Measurements from ENCODE around the gene CD58. TPM values are rescaled to one million over a fixed set of nuclear protein-coding genes. Genes with fewer than 3 reads are reported as not detected.

CD58 gene
- total and polyA plus RNA-seq, 2 of the 4 experiments (the other 2 are of a cell fraction): 5.4 to 5.7 TPM

DNA sequence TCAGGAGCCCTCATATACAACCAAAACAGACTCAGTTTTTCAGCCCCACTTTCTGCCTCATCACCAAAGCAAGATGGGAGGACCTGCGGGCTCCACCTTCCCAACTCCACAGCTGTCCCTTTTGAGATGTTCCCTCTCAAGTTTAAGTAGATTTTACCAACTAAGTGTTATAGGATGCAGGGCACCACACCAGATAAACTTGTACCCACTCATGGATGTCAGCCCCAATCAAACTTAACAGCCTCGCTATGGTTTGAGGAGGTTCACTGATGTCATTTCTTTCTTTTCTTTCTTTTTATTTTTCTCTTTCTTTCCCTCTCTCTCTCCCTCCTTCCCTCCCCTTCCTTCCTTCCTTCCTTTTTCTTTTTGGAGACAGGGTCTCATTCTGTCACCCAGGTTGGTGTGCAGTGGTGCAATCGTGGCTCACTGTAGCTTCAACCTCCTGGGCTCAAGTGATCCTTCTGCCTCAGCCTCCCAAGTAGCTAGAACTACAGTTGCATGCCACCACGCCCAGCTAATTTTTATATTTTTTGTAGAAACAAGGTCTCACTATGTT is 13.4 kb downstream of the CD58 start:
- no peak overlapping the region for H2AK5ac ChIP-seq (ENCODE audit: low read depth, low read length)
- no peak overlapping the region for H3K4me2 ChIP-seq (ENCODE audit: low read depth, low read length)
- 83% methylated on average over 2 of the region's 4 CpGs; no CpG with 5 or more reads in 1 of the 2 experiments for WGBS, 2 experiments (ENCODE audit: extremely low coverage in 2 of 2, insufficient read length in 1 of 2)
- DNase-seq (no peak), ATAC-seq (ENCODE audit: low read depth) (no peak)
- H4K20me1 ChIP-seq (ENCODE audit: insufficient read depth, low read length): no peaks in the 10 kb centered on the region
- no peak overlapping the region for H2BK5ac ChIP-seq (ENCODE audit: low read depth, low read length, poor library complexity, severe bottlenecking)
- no peak overlapping the region for H3K23ac ChIP-seq (ENCODE audit: low read depth, low read length)
- no peaks in the 10 kb centered on the region for H3K4me1 ChIP-seq (ENCODE audit: control insufficient read depth, insufficient read depth, low read length)
- no peaks in the 10 kb centered on the region for H3K27me3 ChIP-seq (ENCODE audit: control insufficient read depth, insufficient read depth, low read length)
- H3K36me3 ChIP-seq (ENCODE audit: control insufficient read depth, insufficient read depth, low read length): no peaks in the 10 kb centered on the region
- H2AK9ac ChIP-seq (replicated peaks; ENCODE audit: low read depth, low read length, poor library complexity): no peak overlapping the region
- H3K4me3 ChIP-seq (ENCODE audit: insufficient read depth, low read depth, low read length): no peak overlapping the region
- no peak overlapping the region for H4K91ac ChIP-seq (ENCODE audit: insufficient read depth, low read depth, low read length)
- no peak overlapping the region for H3K9ac ChIP-seq (ENCODE audit: low read depth, low read length)
- H4K5ac ChIP-seq (ENCODE audit: low read depth, low read length): no peak overlapping the region
- dilution Hi-C loops (cut with HindIII; ENCODE audit: low sequenced_read_pairs, unreplicated experiment) (no loop called here), intact Hi-C loops (cut with micrococcal nuclease) (no loop called here), in situ Hi-C loops (cut with MboI; ENCODE audit: low sequenced_read_pairs) (no loop called here)
- H3K14ac ChIP-seq (replicated peaks; ENCODE audit: low read depth, low read length): no peak overlapping the region
- H4K8ac ChIP-seq (ENCODE audit: low read depth in 2 of 2, low read length in 2 of 2): no peak overlapping the region
- no peak overlapping the region for H2BK15ac ChIP-seq (ENCODE audit: low read depth, low read length)
- H3K79me1 ChIP-seq (ENCODE audit: low read depth in 1 of 2, low read length in 2 of 2): no peaks in the 10 kb centered on the region
- no peaks in the 10 kb centered on the region for H3K9me3 ChIP-seq (ENCODE audit: control insufficient read depth, insufficient read depth, low read length)
- no peak overlapping the region for H3K4ac ChIP-seq (ENCODE audit: low read depth, low read length)
- H3K27ac ChIP-seq (ENCODE audit: insufficient read depth, low read length): no peak overlapping the region
- H2BK20ac ChIP-seq (ENCODE audit: low read depth, low read length): no peak overlapping the region
- ChIA-PET CTCF (no interaction called here), POLR2A (ENCODE audit: unreplicated experiment) (no interaction called here)
- H2BK120ac ChIP-seq (ENCODE audit: low read depth, low read length): no peak overlapping the region
- H3K9me1 ChIP-seq (ENCODE audit: insufficient read depth, low read length): no peaks in the 10 kb centered on the region; the same call in 1 of the 2 replicates
- TF ChIP-seq BHLHE40 (IDR thresholded peaks at IDR 0.05; ENCODE audit: low read depth, low read length) (no peak), CEBPB (IDR thresholded peaks at IDR 0.05; ENCODE audit: low read depth, low read length) (no peak), MAFK (IDR thresholded peaks at IDR 0.05; ENCODE audit: low read depth, low read length) (no peak), RCOR1 (IDR thresholded peaks at IDR 0.05; ENCODE audit: insufficient replicate concordance, low read length) (no peak), RAD21 (IDR thresholded peaks at IDR 0.05; ENCODE audit: low read length) (no peak), NFE2L2 (IDR thresholded peaks at IDR 0.05; ENCODE audit: low read depth, low read length) (no peak), MAZ (IDR thresholded peaks at IDR 0.05; ENCODE audit: borderline replicate concordance, low read depth, low read length) (no peak), FOS (IDR thresholded peaks at IDR 0.05; ENCODE audit: low read depth, low read length) (no peak), SMC3 (IDR thresholded peaks at IDR 0.05; ENCODE audit: low read depth, low read length) (no peak), RFX5 (IDR thresholded peaks at IDR 0.05; ENCODE audit: low read depth, low read length) (no peak), POLR2A (IDR thresholded peaks at IDR 0.05; ENCODE audit: low read depth, low read length) (no peak)
- TF ChIP-seq, protein P1, sequence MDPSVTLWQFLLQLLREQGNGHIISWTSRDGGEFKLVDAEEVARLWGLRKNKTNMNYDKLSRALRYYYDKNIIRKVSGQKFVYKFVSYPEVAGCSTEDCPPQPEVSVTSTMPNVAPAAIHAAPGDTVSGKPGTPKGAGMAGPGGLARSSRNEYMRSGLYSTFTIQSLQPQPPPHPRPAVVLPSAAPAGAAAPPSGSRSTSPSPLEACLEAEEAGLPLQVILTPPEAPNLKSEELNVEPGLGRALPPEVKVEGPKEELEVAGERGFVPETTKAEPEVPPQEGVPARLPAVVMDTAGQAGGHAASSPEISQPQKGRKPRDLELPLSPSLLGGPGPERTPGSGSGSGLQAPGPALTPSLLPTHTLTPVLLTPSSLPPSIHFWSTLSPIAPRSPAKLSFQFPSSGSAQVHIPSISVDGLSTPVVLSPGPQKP (IDR thresholded peaks at IDR 0.05; ENCODE audit: borderline replicate concordance, low read depth, low read length): no peak
- H2AFZ ChIP-seq (replicated peaks; ENCODE audit: low read length, poor library complexity): no peak overlapping the region
- no peak overlapping the region for H3K56ac ChIP-seq (ENCODE audit: extremely low read depth, insufficient read depth, low read length)
- H3K18ac ChIP-seq (ENCODE audit: low read depth, low read length): no peak overlapping the region
- BruUV-seq (replicated peaks): no TSS peak
